Endothelial cell (in vitro differentiated cells): ENCODE measurements around the gene CATSPERZ. TPM values are rescaled to one million over a fixed set of nuclear protein-coding genes. Genes with fewer than 3 reads are reported as not detected.
A peak's percentile ranks its signal among the peaks of the same experiment; 100 is the strongest.

Source experiments
- DNase-seq: peaks from one replicate; pipeline ENCODE4 v3.0.0; 2021; ENCODE audit warnings: low spot score
- H3K27ac Mint-ChIP-seq: one replicate; pipeline ENCODE4 v1.8.0; 2021; ENCODE audit warnings: mixed read lengths, inconsistent platforms; ENCODE audit not compliant: unreplicated experiment
- H3K27me3 Mint-ChIP-seq: one replicate; pipeline ENCODE4 v1.8.0; 2021; ENCODE audit warnings: mild to moderate bottlenecking, moderate library complexity, mixed read lengths, inconsistent platforms; ENCODE audit not compliant: unreplicated experiment
- H3K36me3 Mint-ChIP-seq: one replicate; pipeline ENCODE4 v1.8.0; 2021; ENCODE audit warnings: mild to moderate bottlenecking, low read depth, mixed read lengths, inconsistent platforms; ENCODE audit not compliant: unreplicated experiment
- H3K4me1 Mint-ChIP-seq: one replicate; pipeline ENCODE4 v1.8.0; 2021; ENCODE audit warnings: mild to moderate bottlenecking, mixed read lengths, inconsistent platforms; ENCODE audit not compliant: unreplicated experiment
- H3K4me3 Mint-ChIP-seq: one replicate; pipeline ENCODE4 v1.8.0; 2021; ENCODE audit warnings: mild to moderate bottlenecking, mixed read lengths, inconsistent platforms; ENCODE audit not compliant: unreplicated experiment
- H3K9me3 Mint-ChIP-seq: one replicate; pipeline ENCODE4 v1.8.0; 2021; ENCODE audit warnings: mixed read lengths, inconsistent platforms; ENCODE audit not compliant: unreplicated experiment
- CTCF ChIP-seq: fragments of 200-600 bp; sonication (generic); IDR thresholded peaks from one replicate; pipeline ENCODE4 v1.5.0; 2021; ENCODE audit warnings: antibody characterized with exemption; ENCODE audit not compliant: unreplicated experiment
- total RNA-seq: library from RNA; stranded (reverse); fragmentation: NEBNext Ultra II Directional; extraction: Animal tissue kit (Norgen Biotek cat#: 25700); gene quantifications from one replicate; pipeline ENCODE4 v1.2.1, GENCODE V29; 2021; ENCODE audit not compliant: unreplicated experiment

The CATSPERZ gene
- total RNA-seq, 1 donor from 2014 or later, result 0.38 TPM

GRCh38 chr11:64255135-64256128, 44.7 kb upstream of the CATSPERZ start:
- Mint-ChIP-seq H3K36me3 (peaks cover 16% of the 10 kb centered on the region), H3K27me3 (peaks cover 17% of the 10 kb centered on the region), H3K27ac (no peak overlapping the region), H3K4me3 (no peak overlapping the region), H3K9me3 (no peaks in the 10 kb centered on the region), H3K4me1 (peaks cover 10% of the 10 kb centered on the region)
- no peak for DNase-seq
- no peak for TF ChIP-seq CTCF

- Mint-ChIP-seq H3K9me3 (no peaks in the 10 kb centered on the region), H3K4me1 (peaks cover 10% of the 10 kb centered on the region), H3K4me3 (no peak overlapping the region), H3K27me3 (peaks cover 17% of the 10 kb centered on the region), H3K36me3 (peaks cover 17% of the 10 kb centered on the region), H3K27ac (no peak overlapping the region)
- no peak for DNase-seq
- TF ChIP-seq CTCF, result no peak
Observed at GRCh38 chr11:64256300-64256699, 43.9 kb upstream of the CATSPERZ start.

GRCh38 chr11:64258356-64258755, 41.8 kb upstream of the CATSPERZ start:
- peaks cover 20% of the 10 kb centered on the region for H3K36me3 Mint-ChIP-seq
- no peak for DNase-seq

GRCh38 chr11:64258946-64259532, 41.1 kb upstream of the CATSPERZ start:
- DNase-seq, result no peak
- peaks cover 20% of the 10 kb centered on the region for H3K36me3 Mint-ChIP-seq
- H3K27me3 Mint-ChIP-seq, result peaks cover 12% of the 10 kb centered on the region
- peak overlapping the region; percentile 71 for H3K4me3 Mint-ChIP-seq
- no peak overlapping the region for H3K27ac Mint-ChIP-seq
- no peaks in the 10 kb centered on the region for H3K9me3 Mint-ChIP-seq
- TF ChIP-seq CTCF, result no peak
- H3K4me1 Mint-ChIP-seq, result peaks cover 5% of the 10 kb centered on the region

More at GRCh38 chr11:64258356-64258755, 41.8 kb upstream of the CATSPERZ start:
- H3K9me3 Mint-ChIP-seq, result no peaks in the 10 kb centered on the region
- no peak overlapping the region for H3K27ac Mint-ChIP-seq
- H3K27me3 Mint-ChIP-seq, result peaks cover 16% of the 10 kb centered on the region
- H3K4me1 Mint-ChIP-seq, result peaks cover 11% of the 10 kb centered on the region
- no peak for TF ChIP-seq CTCF
- H3K4me3 Mint-ChIP-seq, result no peak overlapping the region
